SK-N-SH treated with all-trans-retinoic acid at 6 μM for 48 hours (cell line): ENCODE data around the gene TEX52.

Experiments used
- ATAC-seq: fragments of 200-7000 bp; cut with Tn5 transposase; 3 replicates; pipeline ENCODE4 v1.9.1; 2020; ENCODE audit warnings: mild to moderate bottlenecking, moderate library complexity
- ARNTL ChIP-seq: fragments of 450-650 bp; formaldehyde crosslinking; IDR thresholded peaks from 2 replicates; pipeline ENCODE4 v1.5.0; 2020; ENCODE audit warnings: low read depth, mild to moderate bottlenecking, moderate library complexity, borderline replicate concordance
- BACH2 ChIP-seq: fragments of 250-450 bp; sonication (Bioruptor Pico); IDR thresholded peaks from 2 replicates; pipeline ENCODE4 v1.9.0; 2021; ENCODE audit warnings: mild to moderate bottlenecking, borderline replicate concordance
- CSDC2 ChIP-seq: fragments of 250-450 bp; sonication (Bioruptor Pico); IDR thresholded peaks from 2 replicates; pipeline ENCODE4 v1.5.0; 2020; ENCODE audit warnings: mild to moderate bottlenecking, moderate library complexity
- ESRRG ChIP-seq: fragments of 250-450 bp; sonication (Bioruptor Pico); IDR thresholded peaks from 2 replicates; pipeline ENCODE4 v1.6.1; 2021; ENCODE audit warnings: mild to moderate bottlenecking
- GLIS3 ChIP-seq: fragments of 250-450 bp; sonication (Bioruptor Pico); IDR thresholded peaks from 2 replicates; pipeline ENCODE4 v1.5.0; 2020; ENCODE audit warnings: mild to moderate bottlenecking, moderate library complexity
- ISL1 ChIP-seq: fragments of 250-450 bp; sonication (Bioruptor Pico); IDR thresholded peaks from 2 replicates; pipeline ENCODE4 v2.1.2; 2022; ENCODE audit warnings: mild to moderate bottlenecking, moderate library complexity
- PPARA ChIP-seq: fragments of 250-450 bp; sonication (Bioruptor Pico); IDR thresholded peaks from 2 replicates; pipeline ENCODE4 v1.5.0; 2020; ENCODE audit warnings: mild to moderate bottlenecking, borderline replicate concordance
- RARB ChIP-seq: fragments of 250-450 bp; sonication (Bioruptor Pico); IDR thresholded peaks from 2 replicates; pipeline ENCODE4 v1.8.0; 2021; ENCODE audit warnings: mild to moderate bottlenecking, moderate library complexity
- SNAI2 ChIP-seq: fragments of 250-450 bp; sonication (Bioruptor Pico); IDR thresholded peaks from 2 replicates; pipeline ENCODE4 v1.5.0; 2020; ENCODE audit warnings: mild to moderate bottlenecking, moderate library complexity
- TCF4 ChIP-seq: fragments of 250-450 bp; sonication (Bioruptor Pico); IDR thresholded peaks from 2 replicates; pipeline ENCODE4 v1.8.0; 2021; ENCODE audit warnings: mild to moderate bottlenecking, moderate library complexity, borderline replicate concordance
- TOX ChIP-seq: fragments of 250-450 bp; sonication (Bioruptor Pico); IDR thresholded peaks from 2 replicates; pipeline ENCODE4 v1.8.0; 2021; ENCODE audit warnings: mild to moderate bottlenecking, moderate library complexity, borderline replicate concordance
- TSHZ2 ChIP-seq: fragments of 250-450 bp; sonication (Bioruptor Pico); IDR thresholded peaks from 2 replicates; pipeline ENCODE4 v1.5.0; 2020; ENCODE audit warnings: mild to moderate bottlenecking, moderate library complexity
- ZC3H10 ChIP-seq: fragments of 250-450 bp; sonication (Bioruptor Pico); IDR thresholded peaks from 2 replicates; pipeline ENCODE4 v1.5.1; 2021; ENCODE audit warnings: mild to moderate bottlenecking, moderate library complexity
- ZFP3 ChIP-seq: fragments of 250-450 bp; sonication (Bioruptor Pico); IDR thresholded peaks from 2 replicates; pipeline ENCODE4 v1.5.0; 2020; ENCODE audit warnings: mild to moderate bottlenecking, moderate library complexity
- ZFP30 ChIP-seq: fragments of 450-650 bp; formaldehyde crosslinking; IDR thresholded peaks from 2 replicates; pipeline ENCODE4 v1.5.0; 2022; ENCODE audit warnings: mild to moderate bottlenecking, moderate library complexity
- ZNF565 ChIP-seq: fragments of 450-650 bp; formaldehyde crosslinking; conservative IDR thresholded peaks from 2 replicates; pipeline ENCODE4 v1.5.0; 2020; ENCODE audit warnings: low read depth, mild to moderate bottlenecking, moderate library complexity
- ZNF70 ChIP-seq: fragments of 450-650 bp; formaldehyde crosslinking; IDR thresholded peaks from 2 replicates; pipeline ENCODE4 v1.5.0; 2020; ENCODE audit warnings: mild to moderate bottlenecking, moderate library complexity
- ZNF8 ChIP-seq: fragments of 450-650 bp; formaldehyde crosslinking; IDR thresholded peaks from 2 replicates; pipeline ENCODE4 v1.5.0; 2020; ENCODE audit warnings: mild to moderate bottlenecking, moderate library complexity
- TF ChIP-seq, protein P1 (sequence below): fragments of 250-450 bp; sonication (Bioruptor Pico); IDR thresholded peaks from 2 replicates; pipeline ENCODE4 v1.8.0; 2020; ENCODE audit warnings: mild to moderate bottlenecking, moderate library complexity, borderline replicate concordance
- TF ChIP-seq, protein P2 (sequence below): fragments of 250-450 bp; sonication (Bioruptor Pico); IDR thresholded peaks from 2 replicates; pipeline ENCODE4 v1.5.1; 2021; ENCODE audit warnings: mild to moderate bottlenecking, moderate library complexity
- TF ChIP-seq, protein P3 (sequence below): fragments of 250-450 bp; sonication (Bioruptor Pico); IDR thresholded peaks from 2 replicates; pipeline ENCODE4 v1.8.0; 2021; ENCODE audit warnings: low read depth, mild to moderate bottlenecking, moderate library complexity, borderline replicate concordance

Gene TEX52

GRCh38 chr12:2890388-2891239 is 33.8 kb upstream of the TEX52 start, which contains the start of gene TULP3:
TSS of gene TULP3 (plus strand) at chr12:2890891. CDS start at chr12:2890948, 57 bp downstream.
- peak; percentile 93 for ATAC-seq
- TF ChIP-seq BACH2 (CRISPR knock-in tag) (no peak), GLIS3 (CRISPR knock-in tag) (0 out of 2 replicates have a peak, but pooled peaks have one; percentile 28), ZNF565 (CRISPR knock-in tag) (no peak), CSDC2 (CRISPR knock-in tag) (0 out of 2 replicates have a peak, but pooled peaks have one; percentile 47), RARB (no peak)

DNA sequence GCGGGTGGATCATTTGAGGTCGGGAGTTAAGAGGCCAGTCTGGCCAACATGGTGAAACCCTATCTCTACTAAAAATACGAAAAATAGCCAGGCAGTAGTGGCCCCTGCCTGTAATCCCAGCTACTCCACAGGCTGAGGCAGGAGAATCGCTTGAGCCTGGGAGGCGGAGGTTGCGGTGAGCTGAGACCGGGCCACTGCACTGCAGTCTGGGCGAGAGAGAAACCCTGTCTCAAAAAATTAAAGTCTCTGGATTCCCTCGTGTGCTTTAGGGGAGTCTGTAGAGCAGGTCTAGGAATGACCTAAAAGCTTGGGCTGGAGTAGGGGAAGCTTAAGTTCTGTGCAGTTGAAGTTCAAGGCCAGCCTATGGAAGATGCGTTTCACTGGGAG is 33.2 kb upstream of the TEX52 start:
- no peak for TF ChIP-seq ZFP30 (CRISPR knock-in tag)
- no peak for TF ChIP-seq PPARA (CRISPR knock-in tag)
- TF ChIP-seq ESRRG (CRISPR knock-in tag), result no peak
- TF ChIP-seq, protein P1, sequence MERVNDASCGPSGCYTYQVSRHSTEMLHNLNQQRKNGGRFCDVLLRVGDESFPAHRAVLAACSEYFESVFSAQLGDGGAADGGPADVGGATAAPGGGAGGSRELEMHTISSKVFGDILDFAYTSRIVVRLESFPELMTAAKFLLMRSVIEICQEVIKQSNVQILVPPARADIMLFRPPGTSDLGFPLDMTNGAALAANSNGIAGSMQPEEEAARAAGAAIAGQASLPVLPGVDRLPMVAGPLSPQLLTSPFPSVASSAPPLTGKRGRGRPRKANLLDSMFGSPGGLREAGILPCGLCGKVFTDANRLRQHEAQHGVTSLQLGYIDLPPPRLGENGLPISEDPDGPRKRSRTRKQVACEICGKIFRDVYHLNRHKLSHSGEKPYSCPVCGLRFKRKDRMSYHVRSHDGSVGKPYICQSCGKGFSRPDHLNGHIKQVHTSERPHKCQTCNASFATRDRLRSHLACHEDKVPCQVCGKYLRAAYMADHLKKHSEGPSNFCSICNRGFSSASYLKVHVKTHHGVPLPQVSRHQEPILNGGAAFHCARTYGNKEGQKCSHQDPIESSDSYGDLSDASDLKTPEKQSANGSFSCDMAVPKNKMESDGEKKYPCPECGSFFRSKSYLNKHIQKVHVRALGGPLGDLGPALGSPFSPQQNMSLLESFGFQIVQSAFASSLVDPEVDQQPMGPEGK, result no peak
- no peak for TF ChIP-seq CSDC2 (CRISPR knock-in tag)
- TF ChIP-seq ISL1 (CRISPR knock-in tag), result no peak
- no peak for TF ChIP-seq ZC3H10 (CRISPR knock-in tag)
- TF ChIP-seq, protein P2, sequence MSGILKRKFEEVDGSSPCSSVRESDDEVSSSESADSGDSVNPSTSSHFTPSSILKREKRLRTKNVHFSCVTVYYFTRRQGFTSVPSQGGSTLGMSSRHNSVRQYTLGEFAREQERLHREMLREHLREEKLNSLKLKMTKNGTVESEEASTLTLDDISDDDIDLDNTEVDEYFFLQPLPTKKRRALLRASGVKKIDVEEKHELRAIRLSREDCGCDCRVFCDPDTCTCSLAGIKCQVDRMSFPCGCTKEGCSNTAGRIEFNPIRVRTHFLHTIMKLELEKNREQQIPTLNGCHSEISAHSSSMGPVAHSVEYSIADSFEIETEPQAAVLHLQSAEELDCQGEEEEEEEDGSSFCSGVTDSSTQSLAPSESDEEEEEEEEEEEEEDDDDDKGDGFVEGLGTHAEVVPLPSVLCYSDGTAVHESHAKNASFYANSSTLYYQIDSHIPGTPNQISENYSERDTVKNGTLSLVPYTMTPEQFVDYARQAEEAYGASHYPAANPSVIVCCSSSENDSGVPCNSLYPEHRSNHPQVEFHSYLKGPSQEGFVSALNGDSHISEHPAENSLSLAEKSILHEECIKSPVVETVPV (CRISPR knock-in tag), result no peak
- TF ChIP-seq TCF4 (CRISPR knock-in tag), result no peak
- TF ChIP-seq GLIS3 (CRISPR knock-in tag), result no peak
- TF ChIP-seq ZNF8 (CRISPR knock-in tag), result no peak
- no peak for TF ChIP-seq ZNF565 (CRISPR knock-in tag)
- TF ChIP-seq BACH2 (CRISPR knock-in tag), result no peak
- TF ChIP-seq, protein P3, sequence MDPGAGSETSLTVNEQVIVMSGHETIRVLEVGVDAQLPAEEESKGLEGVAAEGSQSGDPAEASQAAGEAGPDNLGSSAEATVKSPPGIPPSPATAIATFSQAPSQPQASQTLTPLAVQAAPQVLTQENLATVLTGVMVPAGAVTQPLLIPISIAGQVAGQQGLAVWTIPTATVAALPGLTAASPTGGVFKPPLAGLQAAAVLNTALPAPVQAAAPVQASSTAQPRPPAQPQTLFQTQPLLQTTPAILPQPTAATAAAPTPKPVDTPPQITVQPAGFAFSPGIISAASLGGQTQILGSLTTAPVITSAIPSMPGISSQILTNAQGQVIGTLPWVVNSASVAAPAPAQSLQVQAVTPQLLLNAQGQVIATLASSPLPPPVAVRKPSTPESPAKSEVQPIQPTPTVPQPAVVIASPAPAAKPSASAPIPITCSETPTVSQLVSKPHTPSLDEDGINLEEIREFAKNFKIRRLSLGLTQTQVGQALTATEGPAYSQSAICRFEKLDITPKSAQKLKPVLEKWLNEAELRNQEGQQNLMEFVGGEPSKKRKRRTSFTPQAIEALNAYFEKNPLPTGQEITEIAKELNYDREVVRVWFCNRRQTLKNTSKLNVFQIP (CRISPR knock-in tag), result no peak
- TF ChIP-seq SNAI2 (CRISPR knock-in tag), result no peak
- no peak for TF ChIP-seq ZFP3 (CRISPR knock-in tag)
- no peak for TF ChIP-seq RARB
- no peak for TF ChIP-seq TSHZ2 (CRISPR knock-in tag)
- TF ChIP-seq TOX, result no peak
- no peak for ATAC-seq

DNA sequence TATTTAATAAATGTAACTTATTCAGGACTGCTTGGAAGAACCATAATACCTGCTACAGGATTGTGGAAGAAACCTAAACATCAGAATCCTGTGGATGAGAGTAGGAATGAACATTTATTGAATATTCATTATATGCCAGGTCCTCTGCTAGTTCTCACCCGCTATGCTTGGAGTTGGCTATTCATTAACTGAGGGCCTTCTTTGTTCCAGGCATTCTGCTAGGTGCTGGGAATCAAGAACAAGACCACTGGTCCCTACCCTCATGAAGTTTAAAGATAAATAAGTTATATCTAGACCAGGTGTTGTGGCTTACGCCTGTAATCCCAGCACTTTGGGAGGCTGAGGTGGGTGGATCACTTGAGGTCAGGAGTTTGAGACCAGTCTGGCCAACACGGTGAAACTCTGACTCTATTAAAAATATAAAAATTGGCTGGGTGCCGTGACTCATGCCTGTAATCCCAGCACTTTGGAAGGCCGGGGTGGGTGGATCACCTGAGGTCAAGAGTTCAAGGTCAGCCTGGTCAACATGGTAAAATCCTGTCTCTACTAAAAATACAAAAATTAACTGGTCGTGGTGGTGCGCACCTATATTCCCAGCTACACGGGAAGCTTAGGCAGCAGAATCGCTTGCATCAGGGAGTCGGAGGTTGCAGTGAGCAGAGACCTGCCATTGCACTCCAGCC is 30.1 kb upstream of the TEX52 start:
- no peak for ATAC-seq
- TF ChIP-seq SNAI2 (CRISPR knock-in tag) (no peak), TOX (no peak), BACH2 (CRISPR knock-in tag) (no peak), ARNTL (CRISPR knock-in tag) (no peak), TSHZ2 (CRISPR knock-in tag) (no peak), ZNF70 (no peak), ZNF565 (CRISPR knock-in tag) (no peak), ZNF8 (CRISPR knock-in tag) (no peak)
- TF ChIP-seq, protein P1, result no peak
- TF ChIP-seq, protein P2 (CRISPR knock-in tag), result no peak
